HG03025 (cell line): ENCODE data around the gene RNF215.
"Not testable (repeated sequence)": the region's sequence is repeated elsewhere in the genome, so short reads cannot be mapped to it uniquely, and the experiment has no call there.

ENCODE experiments used
- ATAC-seq: cut with Tn5 transposase; IDR thresholded peaks from one replicate; pipeline ENCODE4 v1.9.1; 2021; ENCODE audit warnings: mild to moderate bottlenecking, moderate library complexity; ENCODE audit not compliant: unreplicated experiment, low FRiP score

Gene RNF215

DNA sequence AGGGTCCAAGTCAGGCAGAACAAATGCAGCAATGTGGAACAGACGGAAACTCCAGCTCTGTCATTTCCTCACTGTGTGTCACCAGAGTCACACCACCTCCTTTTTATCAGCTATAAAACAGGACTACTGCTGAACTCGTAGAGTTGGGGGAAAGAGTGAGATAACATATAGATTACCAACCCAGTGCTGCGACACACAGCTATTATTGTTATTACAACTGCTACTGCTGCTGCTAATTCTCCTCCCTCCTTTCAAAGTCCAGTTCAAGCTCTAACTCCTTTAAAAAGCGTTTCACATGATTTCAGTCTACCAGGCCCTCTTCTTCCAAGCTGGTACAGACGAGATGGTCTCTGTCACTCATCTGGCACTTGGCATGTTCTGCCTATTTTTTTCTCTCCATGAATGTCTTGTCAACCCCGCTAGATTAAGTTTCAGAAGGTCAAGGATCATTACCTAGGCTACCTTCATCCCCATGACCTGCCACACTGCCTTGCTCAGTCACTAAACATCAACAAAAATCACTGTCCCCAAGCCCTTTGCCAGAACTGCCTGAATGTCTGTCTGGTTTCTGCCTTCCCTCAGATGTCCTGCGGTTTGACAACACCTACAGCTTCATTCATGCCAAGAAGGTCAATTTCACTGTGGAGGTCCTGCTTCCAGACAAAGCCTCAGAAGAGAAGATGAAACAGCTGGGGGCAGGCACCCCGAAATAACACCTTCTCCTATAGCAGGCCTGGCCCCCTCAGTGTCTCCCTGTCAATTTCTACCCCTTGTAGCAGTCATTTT lies 34.7 kb upstream of the RNF215 start:
- no peak for ATAC-seq

DNA sequence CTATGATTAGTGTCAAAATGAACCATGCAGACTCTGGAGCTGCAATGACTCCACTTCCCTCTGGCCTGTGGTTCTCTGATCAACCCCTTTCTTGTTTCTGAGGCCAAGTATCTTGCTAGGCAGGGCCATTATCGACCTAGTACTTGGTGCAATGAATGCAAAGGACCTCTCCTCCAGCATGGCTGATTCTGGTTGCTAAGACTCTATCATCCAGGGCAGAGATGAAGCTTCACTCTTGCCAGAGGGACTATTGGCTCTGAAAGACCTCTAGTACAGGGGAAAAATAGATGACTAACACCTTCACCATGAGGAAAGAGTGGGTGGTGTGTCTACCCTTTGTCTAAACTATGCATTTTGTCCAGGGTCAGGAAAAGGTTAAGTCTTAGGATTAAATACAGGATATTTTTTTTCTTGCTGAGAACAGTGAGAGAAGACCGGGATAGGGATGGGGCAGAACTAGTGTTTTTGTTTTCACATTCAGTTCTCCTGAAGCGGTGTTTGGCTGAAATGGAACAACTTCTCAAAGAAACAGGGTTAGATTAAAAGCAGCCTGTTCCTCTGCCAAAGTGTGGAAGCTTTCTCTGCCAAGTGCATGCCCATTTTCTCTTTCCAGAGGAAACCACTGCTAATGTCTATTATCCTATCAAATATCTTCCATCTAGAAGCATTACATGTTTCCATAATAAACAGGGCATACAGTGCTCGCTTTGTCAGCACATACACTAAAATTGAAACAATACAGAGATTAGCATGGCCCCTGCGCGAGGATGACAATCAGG lies 33.3 kb upstream of the RNF215 start:
- no peak for ATAC-seq

DNA sequence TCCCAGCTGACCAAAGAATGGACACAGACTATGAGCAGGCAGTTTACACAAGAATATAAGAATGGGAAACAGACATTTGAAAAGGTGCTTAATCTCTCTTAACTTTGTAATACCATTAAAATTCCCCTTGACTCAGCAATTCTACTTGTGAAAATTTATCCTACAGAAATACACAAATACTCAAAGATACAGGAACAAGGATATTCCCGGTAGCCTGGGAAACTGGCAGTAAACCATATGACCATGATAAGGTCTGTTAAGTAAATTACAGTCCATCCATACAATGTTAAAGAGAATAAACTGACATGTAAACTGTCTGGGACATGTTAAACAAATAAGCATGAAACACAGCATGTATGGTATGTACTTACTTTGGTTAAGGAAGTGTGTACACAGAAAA lies 29.6 kb upstream of the RNF215 start:
- ATAC-seq = no peak

DNA sequence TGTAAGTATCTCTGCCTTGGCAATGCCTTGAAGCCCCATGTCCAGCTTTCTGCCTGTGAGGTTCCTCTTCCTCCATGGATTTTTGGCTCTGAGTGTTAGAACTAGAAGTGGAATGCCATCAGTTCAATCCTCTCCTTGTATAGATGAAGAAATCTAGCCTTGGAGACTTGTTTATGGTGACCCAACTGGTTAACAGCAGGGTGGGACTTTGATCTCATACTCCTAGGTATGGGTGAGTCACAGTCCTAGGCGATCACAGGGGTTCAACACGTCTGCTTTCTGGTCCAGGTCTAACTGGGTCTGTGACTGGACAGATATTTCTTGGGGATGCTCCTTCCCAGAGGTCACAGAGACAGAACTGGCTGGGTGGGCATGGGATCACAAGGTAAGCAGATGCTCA lies 29.2 kb upstream of the RNF215 start:
- no peak for ATAC-seq

DNA sequence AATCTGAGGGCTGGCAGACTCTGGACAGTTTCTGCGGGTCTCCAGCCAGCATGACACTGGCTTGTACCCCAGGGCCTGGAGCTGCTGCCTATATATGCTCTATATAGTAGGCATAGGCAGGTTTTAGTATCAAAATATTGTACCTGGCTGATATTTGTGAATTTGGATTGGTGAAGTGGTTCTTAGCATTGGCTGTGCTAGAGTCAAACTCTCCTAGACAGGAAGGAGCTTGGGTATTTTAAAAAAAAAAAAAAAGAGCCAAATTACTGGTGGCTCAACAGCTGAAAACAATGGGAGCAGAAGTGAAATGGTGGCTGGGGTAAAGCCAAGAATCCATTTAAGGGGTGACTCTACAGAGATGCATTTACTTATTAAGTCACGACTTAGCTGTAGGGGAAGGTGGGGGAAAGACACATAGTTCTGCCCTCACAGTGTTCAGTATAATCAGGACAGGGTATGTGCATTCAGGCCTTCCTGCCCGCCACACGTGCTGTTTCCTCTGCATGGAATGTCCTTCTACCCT lies 27.4 kb upstream of the RNF215 start:
- no peak for ATAC-seq

DNA sequence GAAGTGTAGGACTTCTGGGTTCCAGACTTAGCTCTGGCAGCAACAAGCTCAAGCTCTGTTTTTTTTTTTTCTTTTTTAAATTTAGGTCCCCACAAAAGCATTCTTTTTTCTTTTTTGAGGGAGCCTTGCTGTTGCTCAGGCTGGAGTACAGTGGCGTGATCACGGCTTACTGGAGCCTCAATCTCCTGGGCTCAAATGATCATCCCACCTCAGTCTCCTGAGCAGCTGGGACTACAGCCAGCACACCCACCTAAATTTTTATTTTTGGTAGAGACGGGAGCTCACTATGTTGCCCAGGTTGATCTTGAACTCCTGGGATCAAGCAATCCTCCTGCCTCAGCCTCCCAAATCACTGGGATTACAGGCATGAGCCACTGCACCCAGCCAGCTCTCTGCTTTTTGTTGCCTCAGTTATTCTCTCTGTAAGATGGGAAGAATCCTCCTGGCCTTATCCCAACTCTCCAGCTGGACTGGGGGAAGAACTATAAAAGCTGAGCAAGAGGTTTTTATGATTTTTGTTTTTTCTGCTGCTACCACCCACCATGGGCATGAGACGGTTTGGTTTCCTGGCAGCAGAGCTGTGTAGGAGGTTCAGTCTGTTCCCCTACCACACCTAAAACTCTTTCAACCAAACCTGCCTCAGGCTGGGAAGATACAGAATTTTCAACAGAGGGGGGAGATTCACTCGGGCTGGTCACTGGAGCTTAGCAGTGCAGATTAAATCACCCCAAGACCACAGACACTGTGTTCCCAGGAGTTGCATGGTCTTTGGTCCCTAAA lies 26.7 kb upstream of the RNF215 start:
- no peak for ATAC-seq

DNA sequence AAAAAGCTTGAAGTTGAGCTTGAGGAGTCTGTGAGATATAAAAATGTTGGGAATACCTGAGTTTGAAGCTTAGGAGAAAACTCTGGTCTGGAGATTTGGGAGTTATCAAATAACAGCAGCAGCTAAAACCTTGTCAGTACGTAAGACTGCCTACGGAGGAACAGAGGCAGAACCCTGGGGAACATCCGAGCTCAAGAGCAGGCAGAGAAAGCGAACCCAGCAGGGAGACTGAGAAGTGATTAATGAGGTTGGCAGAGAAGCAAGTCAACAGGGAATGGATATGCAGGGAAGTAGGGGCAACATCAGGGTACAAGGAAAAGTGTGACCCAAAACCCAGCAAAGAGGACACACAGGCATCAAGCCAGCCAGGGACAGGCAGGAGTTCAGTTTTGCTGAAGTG lies 25.8 kb upstream of the RNF215 start:
- ATAC-seq = no peak

DNA sequence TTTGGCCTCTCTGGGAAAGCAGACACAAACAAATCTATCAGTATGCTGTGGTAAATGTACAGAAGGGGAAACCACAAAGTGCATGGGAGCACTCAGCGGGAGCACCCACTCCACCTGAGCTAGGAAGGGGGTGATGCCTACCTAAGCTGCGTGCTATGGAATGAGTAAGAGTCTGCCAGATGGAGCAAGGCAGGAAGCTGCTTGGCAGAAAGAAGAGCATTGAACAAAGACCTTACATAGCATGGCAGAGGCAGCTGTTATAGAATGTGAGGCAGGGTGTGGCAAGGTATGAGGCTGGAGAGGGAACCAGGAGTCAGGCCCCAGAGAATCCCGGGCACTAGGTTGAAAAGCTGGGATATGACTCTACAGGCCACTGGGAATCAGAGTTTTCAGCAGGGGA lies 24.6 kb upstream of the RNF215 start:
- ATAC-seq = no peak

DNA sequence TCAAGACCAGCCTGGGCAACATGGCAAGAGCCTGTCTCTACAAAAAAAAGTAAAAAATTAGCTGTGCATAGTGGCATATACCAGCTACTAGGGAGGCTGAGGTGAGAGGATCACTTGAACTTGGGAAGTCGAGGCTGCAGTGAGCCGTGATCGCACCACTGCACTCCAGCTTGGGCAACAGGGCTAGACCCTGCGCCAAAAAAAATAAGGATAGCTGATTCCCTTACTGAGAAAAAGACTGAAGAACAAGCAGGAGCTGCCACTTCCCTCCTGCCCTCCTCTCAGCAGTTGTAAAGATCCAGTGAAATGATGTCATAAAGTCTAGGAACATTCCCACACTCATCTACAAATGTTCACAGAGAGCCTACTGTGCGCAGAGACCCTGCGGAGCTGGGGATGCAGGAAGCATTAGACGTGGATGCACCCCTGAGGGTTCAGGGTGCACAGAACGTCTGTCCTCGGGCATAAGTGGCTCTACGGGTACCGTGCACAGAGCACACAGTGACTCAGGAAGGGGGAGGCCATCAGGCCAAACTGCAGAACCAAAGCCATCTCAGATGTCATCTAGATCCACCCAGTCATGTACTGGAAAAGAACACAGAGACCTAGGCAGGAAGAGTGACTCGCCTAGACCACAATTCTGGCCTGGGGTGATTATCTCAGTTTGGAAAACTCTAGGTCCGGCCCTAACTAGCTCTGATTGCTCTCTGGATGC lies 21.3 kb upstream of the RNF215 start:
- no peak for ATAC-seq

DNA sequence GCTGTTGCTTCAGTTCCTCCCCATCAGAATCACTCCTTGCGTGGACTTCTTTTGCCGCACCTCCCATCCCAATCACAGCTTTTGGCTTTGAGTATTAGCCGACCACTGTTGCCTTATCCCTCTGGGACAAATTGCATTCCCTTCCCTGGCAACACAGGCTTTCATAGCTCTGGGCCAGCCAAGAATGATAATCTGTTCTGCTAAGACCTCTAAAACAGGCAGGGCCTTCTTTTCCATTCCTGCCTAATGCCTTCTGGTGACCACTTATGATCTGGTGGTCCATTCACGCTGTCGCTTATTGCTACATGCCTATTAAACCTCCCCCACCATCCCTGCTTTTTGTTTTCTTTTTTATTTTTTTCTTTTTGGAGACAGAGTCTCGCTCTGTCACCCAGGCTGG lies 19.2 kb upstream of the RNF215 start:
- no peak for ATAC-seq

DNA sequence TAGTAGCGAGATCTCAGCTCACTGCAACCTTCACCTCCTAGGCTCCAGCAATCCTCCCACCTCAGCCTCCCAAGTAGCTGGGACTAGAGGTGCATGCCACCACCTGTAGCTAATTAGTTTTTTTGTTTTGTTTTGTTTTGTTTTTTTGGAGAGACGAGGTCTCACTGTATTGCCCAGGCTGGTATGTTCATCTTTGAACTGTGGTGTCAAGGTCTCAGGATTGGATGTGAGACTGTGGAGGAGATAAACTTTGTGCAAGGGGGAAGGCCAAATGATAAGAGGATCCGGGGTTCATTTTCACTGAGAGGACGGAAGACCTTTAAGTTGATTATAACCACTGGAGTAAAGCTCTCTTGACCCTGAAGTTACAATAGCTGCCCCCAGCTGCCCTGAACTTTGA lies 18.5 kb upstream of the RNF215 start:
- no peak for ATAC-seq

DNA sequence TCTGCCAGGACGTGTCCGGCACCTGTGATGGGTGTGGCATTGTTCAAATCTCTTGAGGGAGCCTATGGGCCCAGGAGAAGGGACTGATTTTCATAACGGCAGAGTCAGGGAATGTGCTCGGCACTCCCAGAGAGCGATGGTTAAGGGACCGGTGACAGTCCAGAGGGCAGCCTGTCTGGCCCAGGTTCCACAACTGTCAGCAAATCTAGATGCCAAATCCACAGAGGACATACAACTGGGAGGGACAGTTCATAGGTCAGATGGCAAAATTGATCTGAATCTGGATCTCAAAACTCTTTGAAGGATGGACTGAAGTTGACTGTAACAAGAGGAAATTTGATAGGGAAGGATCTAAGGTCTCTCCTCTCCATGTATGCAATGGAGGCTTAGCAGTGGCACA lies 17.1 kb upstream of the RNF215 start:
- ATAC-seq = no peak

DNA sequence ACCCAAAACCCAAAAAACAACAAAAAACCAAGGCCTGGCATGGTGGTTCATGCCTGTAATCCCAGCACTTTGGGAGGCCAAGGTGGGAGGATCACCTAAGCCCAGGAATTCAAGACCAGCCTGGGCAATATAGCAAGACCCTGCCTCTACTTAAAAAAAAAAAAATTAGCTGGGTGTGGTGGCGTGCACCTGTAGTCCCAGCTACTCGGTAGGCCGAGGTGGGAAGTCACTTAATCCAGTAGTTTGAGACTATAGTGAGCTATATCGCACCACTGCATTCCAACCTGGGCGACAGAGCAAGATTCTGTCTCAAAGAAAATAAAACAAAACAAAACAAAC lies 15.5 kb upstream of the RNF215 start:
- ATAC-seq = not testable (repeated sequence)

DNA sequence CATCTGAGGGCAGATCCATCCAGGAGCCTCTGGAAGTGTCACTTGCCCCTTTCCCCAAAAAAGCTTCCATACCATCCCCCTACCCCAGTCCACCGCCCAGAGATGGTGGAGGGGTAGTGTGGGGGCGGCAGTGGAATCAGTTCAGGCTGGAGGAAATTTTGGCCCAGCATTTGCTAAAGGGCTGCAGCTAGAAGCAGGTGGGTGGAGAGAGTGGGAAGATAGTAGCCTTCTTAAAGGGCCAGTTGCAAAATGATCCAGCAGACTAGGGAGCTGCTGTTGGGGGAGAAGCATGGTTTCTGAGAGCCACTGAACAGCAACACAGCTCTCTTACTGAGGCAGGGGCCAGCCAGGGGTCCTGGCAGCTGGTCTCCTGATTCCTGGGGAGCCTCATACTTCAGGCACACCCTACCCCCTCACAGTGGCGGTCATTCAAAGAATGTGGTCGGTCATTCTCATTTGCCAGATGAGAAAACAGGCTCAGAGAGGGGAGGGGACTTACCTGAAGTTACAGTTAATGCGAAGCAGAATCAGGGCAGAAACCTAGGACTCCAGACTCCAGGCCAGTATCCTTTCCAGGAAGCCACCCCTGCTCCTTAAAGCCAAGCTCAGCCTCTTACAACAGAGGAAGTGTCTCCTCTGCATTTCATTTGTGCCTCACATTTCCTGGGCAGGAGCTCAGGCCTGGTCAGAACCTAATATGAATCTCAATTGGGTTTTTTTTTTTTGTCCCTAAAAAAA lies 15.0 kb upstream of the RNF215 start:
- ATAC-seq = no peak

DNA sequence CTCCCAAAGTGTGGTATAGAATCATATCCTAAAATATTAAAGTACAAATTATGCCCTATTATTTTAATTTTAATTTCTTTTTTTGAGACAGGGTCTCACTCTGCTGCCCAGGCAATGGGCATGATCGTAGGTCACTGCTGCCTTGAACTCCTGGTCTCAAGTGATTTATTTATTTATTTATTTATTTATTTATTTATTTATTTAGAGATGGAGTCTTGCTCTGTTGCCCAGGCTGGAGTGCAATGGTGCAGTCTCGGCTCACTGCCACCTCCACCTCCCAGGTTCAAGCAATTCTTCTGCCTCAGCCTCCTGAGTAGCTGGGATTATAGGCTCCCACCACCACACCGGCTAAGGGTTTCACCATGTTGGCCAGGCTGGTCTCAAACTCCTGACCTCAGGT lies 13.8 kb upstream of the RNF215 start:
- not testable (repeated sequence) for ATAC-seq

DNA sequence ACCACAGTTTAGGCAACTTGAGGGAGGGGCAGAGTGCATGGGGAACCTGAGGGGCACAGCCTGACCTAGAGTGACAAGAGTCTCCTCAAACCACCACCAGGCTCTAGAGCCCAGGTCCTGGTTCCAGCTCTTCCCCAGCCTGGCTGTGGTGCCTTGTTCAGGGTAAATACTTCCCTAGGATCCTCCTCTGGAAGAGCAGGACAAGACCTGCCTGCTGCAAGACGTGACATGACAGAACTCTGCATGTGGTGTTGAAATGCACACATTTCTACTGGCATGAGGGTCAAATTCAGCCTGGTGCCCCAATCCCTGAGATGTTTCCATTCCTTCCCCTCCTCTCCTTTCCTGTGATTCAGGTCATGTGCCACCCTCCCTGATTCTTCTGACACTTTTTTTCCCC lies 12.9 kb upstream of the RNF215 start:
- ATAC-seq = no peak

DNA sequence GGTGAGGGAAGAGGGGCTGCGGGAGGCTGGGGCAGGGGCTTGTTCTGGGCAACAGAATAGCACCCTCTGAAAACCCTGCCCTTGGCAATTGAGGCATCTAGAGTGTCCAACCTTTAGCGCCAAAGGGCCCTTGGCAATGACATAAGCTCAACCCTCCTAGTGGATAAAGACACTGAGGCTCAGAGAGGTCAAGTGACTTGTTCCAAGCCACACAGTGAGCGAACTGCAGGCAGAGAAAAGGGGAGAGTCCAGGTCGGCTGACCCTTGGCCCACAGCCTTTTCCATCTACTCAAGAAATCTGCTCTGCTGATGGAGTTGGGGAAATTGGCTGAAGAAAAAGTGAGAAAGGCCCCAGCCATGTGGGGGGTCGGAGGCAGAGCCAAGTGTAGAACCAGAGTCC lies 12.5 kb upstream of the RNF215 start:
- ATAC-seq = no peak

DNA sequence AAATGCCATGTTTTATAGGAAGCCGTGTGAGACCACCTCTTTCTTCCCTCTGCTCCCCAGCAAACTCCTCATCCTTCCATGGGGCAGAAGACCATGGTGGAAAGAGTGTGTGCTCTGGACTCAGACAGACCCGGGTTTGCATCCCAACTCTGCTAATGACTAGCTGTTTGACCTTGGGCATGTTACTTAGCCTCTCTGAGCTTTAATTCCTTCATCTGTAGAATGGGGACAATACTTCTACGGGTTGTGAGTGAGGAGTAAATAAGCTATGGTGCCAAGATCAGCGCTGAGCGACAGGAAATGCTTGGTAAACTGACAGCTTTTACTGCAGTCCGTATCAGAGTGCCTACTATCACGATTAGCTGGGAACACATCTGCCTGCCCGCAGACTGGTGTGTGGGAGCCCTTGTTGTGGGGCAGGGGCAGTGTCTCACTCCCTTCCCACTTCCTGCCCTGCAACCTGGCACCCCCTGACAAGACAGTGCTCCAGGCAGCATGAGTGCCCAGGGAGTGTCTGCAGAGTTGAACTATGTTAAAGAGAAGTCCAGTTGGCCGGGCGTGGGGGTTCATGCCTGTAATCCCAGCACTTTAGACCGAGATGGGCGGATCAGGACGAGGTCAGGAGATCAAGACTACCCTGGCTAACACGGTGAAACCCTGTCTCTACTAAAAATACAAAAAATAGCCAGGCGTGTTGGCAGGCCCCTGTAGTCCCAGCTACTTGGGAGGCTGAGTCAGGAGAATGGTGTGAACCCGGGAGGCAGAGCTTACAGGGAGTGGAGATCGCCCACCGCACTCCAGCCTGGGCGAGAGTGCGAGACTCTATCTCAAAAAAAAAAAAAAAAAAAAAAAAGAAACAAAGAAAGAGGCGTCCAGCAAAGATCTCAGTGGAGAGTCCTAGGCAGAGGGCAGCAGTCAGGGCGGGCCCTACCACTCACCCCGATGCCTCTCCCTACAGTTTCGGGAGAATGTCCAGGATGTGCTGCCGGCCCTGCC lies 11.8 kb upstream of the RNF215 start:
- ATAC-seq = no peak
